ENCODE results near the gene CADPS.

The CADPS gene

GRCh38 chr3:62812631-62813030, 62.6 kb downstream of the CADPS start:
- DNase-seq (ENCODE audit: low read depth), result no peak

GRCh38 chr3:62811119-62811518, 64.1 kb downstream of the CADPS start:
- no peak for DNase-seq (ENCODE audit: low read depth)

- no peak for DNase-seq (ENCODE audit: low read depth)
Measured at GRCh38 chr3:62809369-62809768, 65.8 kb downstream of the CADPS start.

GRCh38 chr3:62805580-62806277, 69.5 kb downstream of the CADPS start:
- no peak for DNase-seq (ENCODE audit: low read depth)

GRCh38 chr3:62805106-62805505, 70.1 kb downstream of the CADPS start:
- DNase-seq (ENCODE audit: low read depth), result no peak

GRCh38 chr3:62803276-62803675, 71.9 kb downstream of the CADPS start:
- DNase-seq (ENCODE audit: low read depth), result no peak

GRCh38 chr3:62798000-62798399, 77.2 kb downstream of the CADPS start:
- no peak for DNase-seq (ENCODE audit: low read depth)

- DNase-seq (ENCODE audit: low read depth), result no peak
Measured at GRCh38 chr3:62797132-62797531, 78.1 kb downstream of the CADPS start.

- no peak for DNase-seq (ENCODE audit: low read depth)
Measured at GRCh38 chr3:62795978-62796657, 79.1 kb downstream of the CADPS start.

- no peak for DNase-seq (ENCODE audit: low read depth)
Measured at GRCh38 chr3:62793946-62794345, 81.3 kb downstream of the CADPS start.

GRCh38 chr3:62785384-62785783, 89.8 kb downstream of the CADPS start:
- DNase-seq (ENCODE audit: low read depth), result no peak

- DNase-seq (ENCODE audit: low read depth), result no peak
Measured at GRCh38 chr3:62781121-62781520, 94.1 kb downstream of the CADPS start.

- DNase-seq (ENCODE audit: low read depth), result no peak
Measured at GRCh38 chr3:62777674-62778073, 97.5 kb downstream of the CADPS start.

GRCh38 chr3:62777130-62777529, 98.1 kb downstream of the CADPS start:
- no peak for DNase-seq (ENCODE audit: low read depth)

- DNase-seq (ENCODE audit: low read depth), result no peak
Measured at GRCh38 chr3:62774221-62774620, 101.0 kb downstream of the CADPS start.

GRCh38 chr3:62771331-62772072, 103.7 kb downstream of the CADPS start:
- no peak for DNase-seq (ENCODE audit: low read depth)

GRCh38 chr3:62768896-62769295, 106.3 kb downstream of the CADPS start:
- DNase-seq (ENCODE audit: low read depth), result no peak

- no peak for DNase-seq (ENCODE audit: low read depth)
Measured at GRCh38 chr3:62761711-62762110, 113.5 kb downstream of the CADPS start.

GRCh38 chr3:62761311-62761710, 113.9 kb downstream of the CADPS start:
- DNase-seq (ENCODE audit: low read depth), result no peak

- DNase-seq (ENCODE audit: low read depth), result no peak
Measured at GRCh38 chr3:62758296-62759066, 116.7 kb downstream of the CADPS start.

GRCh38 chr3:62757045-62757444, 118.2 kb downstream of the CADPS start:
- DNase-seq (ENCODE audit: low read depth), result no peak

GRCh38 chr3:62755285-62755684, 119.9 kb downstream of the CADPS start:
- DNase-seq (ENCODE audit: low read depth), result no peak

Measured in fibroblast of gingiva (primary cell).